AG04449 (cell line): Measurements from ENCODE around the gene DCLRE1C.
"Not testable (repeated sequence)": the region's sequence is repeated elsewhere in the genome, so short reads cannot be mapped to it uniquely, and the experiment has no call there.

ENCODE experiments used
- CTCF ChIA-PET: fragments of 350-600 bp; formaldehyde crosslinking; extraction: SDS; loops from one replicate; lab custom pipeline; 2021; ENCODE audit warnings: antibody characterized with exemption; lab: Yijun Ruan, JAX
- POLR2A ChIA-PET: fragments of 400-600, 350-600 bp; formaldehyde crosslinking; extraction: SDS; loops from one replicate; lab custom pipeline; 2020; ENCODE audit warnings: antibody characterized with exemption, inconsistent platforms; lab: Yijun Ruan, JAX
- DNase-seq: peaks from one replicate; pipeline ENCODE4 v3.0.0-alpha.2; 2010; ENCODE audit warnings: low read depth, low spot score
- H3K4me3 ChIP-seq: 2 replicates; pipeline ENCODE4 v1.5.1; 2011; ENCODE audit warnings: low read depth, mild to moderate bottlenecking, control low read depth, low read length
- CTCF ChIP-seq: IDR thresholded peaks from one replicate; pipeline ENCODE4 v1.5.1; 2011; ENCODE audit warnings: mild to moderate bottlenecking, moderate library complexity, low read length, control low read depth, inconsistent platforms; ENCODE audit not compliant: insufficient read depth; ENCODE audit errors: missing control alignments

DCLRE1C gene

GRCh38 chr10:14876764-14877163 lies 77.1 kb downstream of the DCLRE1C start:
- ChIA-PET CTCF (no interaction called here), POLR2A (no interaction called here)
- no peak for DNase-seq
- H3K4me3 ChIP-seq, result peak overlapping the region; percentile 2; the same call in 1 of the 2 replicates
- no peak for TF ChIP-seq CTCF

GRCh38 chr10:14875941-14876340 lies 78.0 kb downstream of the DCLRE1C start:
- CTCF ChIA-PET, result no interaction called here
- POLR2A ChIA-PET, result no interaction called here
- no peak for TF ChIP-seq CTCF
- DNase-seq, result no peak
- no peak overlapping the region for H3K4me3 ChIP-seq

- ChIA-PET CTCF (interaction anchor here (1.4 to 1.7 kb wide), 2 partner anchors 28 to 338 kb away, joined by 3 to 4 read pairs; no protein-coding TSS in a partner anchor), POLR2A (interaction anchor here (0.5 kb wide), 2 partner anchors 312 to 873 kb away, joined by 3 read pairs; no protein-coding TSS in a partner anchor)
- no peak overlapping the region for H3K4me3 ChIP-seq
- no peak for TF ChIP-seq CTCF
- DNase-seq, result no peak
Observed at GRCh38 chr10:14873090-14873760, 80.7 kb downstream of the DCLRE1C start.

GRCh38 chr10:14864871-14865270 lies 89.0 kb downstream of the DCLRE1C start:
- H3K4me3 ChIP-seq, POLR2A ChIA-PET: not testable (repeated sequence)

GRCh38 chr10:14864466-14864865 lies 89.4 kb downstream of the DCLRE1C start:
- CTCF ChIA-PET, DNase-seq: not testable (repeated sequence)

More at GRCh38 chr10:14864871-14865270, 89.0 kb downstream of the DCLRE1C start:
- DNase-seq, CTCF ChIA-PET: not testable (repeated sequence)

GRCh38 chr10:14860791-14861190 lies 93.1 kb downstream of the DCLRE1C start:
- ChIA-PET POLR2A (no interaction called here), CTCF (no interaction called here)
- TF ChIP-seq CTCF, result no peak
- no peak for DNase-seq
- no peak overlapping the region for H3K4me3 ChIP-seq

More at GRCh38 chr10:14864466-14864865, 89.4 kb downstream of the DCLRE1C start:
- POLR2A ChIA-PET, H3K4me3 ChIP-seq: not testable (repeated sequence)

GRCh38 chr10:14859775-14860174 lies 94.1 kb downstream of the DCLRE1C start:
- ChIA-PET CTCF (interaction anchor here (1.4 kb wide), 1 partner anchor 246 kb away, joined by 3 read pairs; no protein-coding TSS in a partner anchor), POLR2A (interaction anchor here (1.0 kb wide), 1 partner anchor 22 kb away, joined by 3 read pairs; the partner anchor contains the start of genes CDNF, HSPA14 and MSANTD7)

More at GRCh38 chr10:14859775-14860174, 94.1 kb downstream of the DCLRE1C start:
- no peak for DNase-seq
- no peak for TF ChIP-seq CTCF
- no peak overlapping the region for H3K4me3 ChIP-seq
